Motor neuron (in vitro differentiated cells): Measurements from ENCODE around the gene PDGFA. TPM values are rescaled to one million over a fixed set of nuclear protein-coding genes. Genes with fewer than 3 reads are reported as not detected.

Source experiments
- ATAC-seq, 8 experiments: fragments of 200-7000 bp; cut with Tn5 transposase; replicated peaks in 6 of 8; 2 replicates each; pipeline ENCODE4 v1.8.0; 2021; ENCODE audit warnings: mild to moderate bottlenecking in 8 of 8, moderate library complexity in 8 of 8
- H3K27ac ChIP-seq, 2 donors: fragments of 250-450 bp; sonication (Bioruptor Pico); 2 replicates each; pipeline ENCODE4 v1.9.0; 2021; ENCODE audit warnings: antibody characterized with exemption in 2 of 2, mild to moderate bottlenecking in 2 of 2, moderate library complexity in 1 of 2
- H3K4me1 ChIP-seq, 2 donors: fragments of 250-450 bp; sonication (Bioruptor Pico); replicated peaks in 1 of 2; 2 replicates each; pipeline ENCODE4 v1.6.1; 2021; ENCODE audit warnings: antibody characterized with exemption in 2 of 2, mild to moderate bottlenecking in 2 of 2, moderate library complexity in 1 of 2
- H3K4me3 ChIP-seq, 5 donors: fragments of 250-450 bp; sonication (Bioruptor Pico); 2 replicates each; pipeline ENCODE4 v1.9.0; 2021; ENCODE audit warnings: antibody characterized with exemption in 5 of 5, mild to moderate bottlenecking in 5 of 5, moderate library complexity in 4 of 5
- WGBS, 10 experiments: fragments of 450-650 bp; shearing (Covaris generic); methylation state at CpG; one replicate each; pipeline ENCODE4 v1.0.0; 2022; 5-methylcytosine and 5-hydroxymethylcytosine counted together
- in situ Hi-C, 9 experiments: fragments of 400-800 bp; cut with MboI; loops; one replicate each; pipeline ENCODE4 v1.15.0; 2021; ENCODE audit warnings: low sequenced_read_pairs in 9 of 9, low pct_unique_long_range_greater_than_20kb in 2 of 9; ENCODE audit not compliant: unreplicated experiment in 9 of 9
- total RNA-seq, 8 experiments: library from RNA; unstranded; fragments of 300-600 nt; gene quantifications; 2 replicates each; pipeline versions ENCODE4 v1.2.3 to v1.2.4, GENCODE V29; 2022

PDGFA gene
- total RNA-seq, 8 experiments from 2014 or later, result 0.87 to 25.1 (median 1.9) TPM

DNA sequence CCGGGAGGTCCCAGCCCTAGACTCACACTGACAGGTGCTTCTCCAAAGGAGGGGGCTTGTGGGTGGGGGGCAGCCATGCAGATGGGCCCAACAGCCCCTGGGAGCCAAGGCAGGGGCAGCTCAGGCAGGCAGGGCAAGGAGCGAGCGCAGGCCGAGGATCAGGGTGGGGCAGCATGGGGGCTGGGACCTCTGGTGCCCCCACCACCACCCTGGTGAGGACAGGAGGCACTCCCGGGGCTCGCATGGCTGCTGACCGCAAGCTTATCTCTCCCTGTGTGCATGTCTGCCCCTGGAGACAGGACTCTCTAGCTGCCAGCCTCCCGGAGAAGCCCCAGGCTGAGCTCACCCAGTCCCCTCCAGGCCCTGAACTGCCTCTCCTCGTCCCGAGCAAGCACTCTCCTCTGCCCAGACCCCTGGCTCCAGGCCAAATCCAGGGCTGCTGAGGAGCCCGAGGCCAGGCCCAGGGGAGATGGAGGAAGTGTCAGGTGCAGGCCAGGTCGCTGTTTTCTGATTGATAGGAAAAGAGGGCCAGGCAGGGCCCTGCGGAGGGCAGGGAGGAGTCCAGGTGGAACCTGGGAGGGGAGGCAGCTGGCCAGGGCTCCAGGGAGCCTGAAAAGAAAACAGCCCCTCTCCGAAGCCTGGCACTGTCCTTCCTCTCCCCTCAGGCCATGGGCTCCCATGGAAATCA is 39.0 kb downstream of the PDGFA start:
- peak in 5 of 8 experiments; percentile 48 to 85 (median 74) for ATAC-seq
- in situ Hi-C loops, result no loop called here
- no peak overlapping the region for H3K27ac ChIP-seq
- H3K4me3 ChIP-seq, result no peak overlapping the region
- 17 to 75% (median 34%) methylated on average over 1 to 3 of the region's 14 CpGs; no CpG with 5 or more reads in 6 of the 10 experiments for WGBS, 10 experiments
- peaks cover 15 to 40% of the 10 kb centered on the region in 2 donors for H3K4me1 ChIP-seq

- Histone ChIP-seq H3K27ac (no peak overlapping the region), H3K4me1 (peaks cover 15 to 36% of the 10 kb centered on the region in 2 donors), H3K4me3 (no peak overlapping the region)
- in situ Hi-C loops, result no loop called here
- ATAC-seq, result no peak
- 0 to 60% (median 48%) methylated on average over 1 to 6 of the region's 15 CpGs; no CpG with 5 or more reads in 6 of the 10 experiments for WGBS, 10 experiments
Observed at GRCh38 chr7:479948-480499, 39.6 kb downstream of the PDGFA start.

DNA sequence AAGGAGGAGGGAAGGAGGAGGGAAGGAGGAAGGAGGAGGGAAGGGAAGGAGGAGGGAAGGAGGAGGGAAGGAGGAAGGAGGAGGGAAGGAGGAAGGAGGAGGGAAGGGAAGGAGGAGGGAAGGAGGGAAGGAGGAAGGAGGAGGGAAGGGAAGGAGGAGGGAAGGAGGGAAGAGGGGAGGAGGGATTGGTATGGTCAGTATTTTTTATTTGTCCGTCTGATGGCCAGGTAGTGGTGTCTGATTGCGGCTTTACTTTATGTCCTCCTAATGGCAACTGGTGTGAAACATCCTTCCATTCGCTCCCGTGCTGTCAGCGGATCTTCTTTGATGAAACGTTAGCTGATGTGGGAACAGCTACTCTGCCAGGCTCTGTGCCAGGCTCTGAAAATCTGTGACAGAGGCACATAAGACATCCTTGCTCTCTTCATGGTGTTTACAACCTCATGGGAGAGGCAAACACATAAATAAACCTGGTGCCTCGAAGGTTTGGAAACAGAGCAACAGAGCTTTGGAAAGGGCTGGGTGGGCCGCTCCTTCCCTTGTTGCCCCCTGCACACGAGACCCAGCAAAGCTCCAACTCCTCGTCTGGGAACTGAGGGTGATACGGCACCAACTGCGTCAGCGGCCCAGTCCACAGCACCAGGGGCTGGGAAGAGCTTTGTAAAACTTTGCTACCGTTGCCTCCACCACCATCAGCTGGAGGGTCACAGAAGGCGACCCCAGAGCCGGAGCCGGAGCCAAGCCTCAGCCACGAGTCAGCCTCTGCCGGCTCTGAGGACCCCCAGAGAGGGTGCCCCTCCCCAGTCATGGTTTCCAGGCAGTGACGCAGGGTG is 40.3 kb downstream of the PDGFA start:
- peak in 1 of 8 experiments; percentile 19 for ATAC-seq
- WGBS, 10 experiments, result 0 to 67% (median 50%) methylated on average over 3 to 8 of the region's 20 CpGs; no CpG with 5 or more reads in 5 of the 10 experiments
- peaks cover 15 to 31% of the 10 kb centered on the region in 2 donors for H3K4me1 ChIP-seq
- no peak overlapping the region for H3K4me3 ChIP-seq
- no peak overlapping the region for H3K27ac ChIP-seq
- in situ Hi-C loops, result no loop called here

DNA sequence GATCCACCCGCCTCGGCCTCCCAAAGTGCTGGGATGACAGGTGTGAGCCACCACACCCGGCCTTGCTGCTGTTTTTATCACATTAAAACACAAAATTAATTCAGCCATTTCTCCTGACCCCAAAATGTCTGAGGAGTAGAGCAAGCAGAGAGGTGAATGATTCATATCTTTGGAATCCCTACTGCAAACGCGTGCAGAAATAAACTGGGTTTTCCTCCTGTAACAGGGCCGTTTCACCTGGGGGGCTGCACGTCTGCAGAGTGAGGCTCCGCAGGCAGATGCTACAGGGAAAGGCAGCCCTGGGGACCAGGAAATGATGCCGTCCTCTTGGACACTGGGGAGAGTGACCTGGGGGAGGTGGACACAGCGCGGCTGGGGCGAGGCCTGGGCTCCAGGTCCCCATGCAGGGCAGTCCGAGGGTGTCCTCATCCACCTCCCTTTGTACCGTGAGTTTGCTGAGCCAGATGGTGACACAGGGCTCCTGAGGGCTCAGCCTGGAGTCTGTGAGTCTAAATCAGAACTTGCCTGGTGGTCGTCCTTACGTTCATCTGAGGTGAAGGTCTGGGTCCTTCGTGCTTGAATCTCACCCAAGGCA is 41.9 kb downstream of the PDGFA start:
- H3K27ac ChIP-seq, result no peak overlapping the region
- no peak for ATAC-seq
- WGBS, 10 experiments, result 20 to 68% (median 42%) methylated on average over 1 to 7 of the region's 17 CpGs; no CpG with 5 or more reads in 7 of the 10 experiments
- peaks cover 5 to 20% of the 10 kb centered on the region in 2 donors for H3K4me1 ChIP-seq
- H3K4me3 ChIP-seq, result no peak overlapping the region
- in situ Hi-C loops, result no loop called here

GRCh38 chr7:476736-477360 is 42.8 kb downstream of the PDGFA start:
- ATAC-seq, result no peak
- in situ Hi-C loops, result no loop called here
- 52 to 100% (median 86%) methylated on average over 1 to 11 of the region's 33 CpGs; no CpG with 5 or more reads in 2 of the 10 experiments for WGBS, 10 experiments
- H3K27ac ChIP-seq, result no peak overlapping the region
- H3K4me1 ChIP-seq, result peaks cover 5 to 20% of the 10 kb centered on the region in 2 donors
- H3K4me3 ChIP-seq, result no peak overlapping the region

DNA sequence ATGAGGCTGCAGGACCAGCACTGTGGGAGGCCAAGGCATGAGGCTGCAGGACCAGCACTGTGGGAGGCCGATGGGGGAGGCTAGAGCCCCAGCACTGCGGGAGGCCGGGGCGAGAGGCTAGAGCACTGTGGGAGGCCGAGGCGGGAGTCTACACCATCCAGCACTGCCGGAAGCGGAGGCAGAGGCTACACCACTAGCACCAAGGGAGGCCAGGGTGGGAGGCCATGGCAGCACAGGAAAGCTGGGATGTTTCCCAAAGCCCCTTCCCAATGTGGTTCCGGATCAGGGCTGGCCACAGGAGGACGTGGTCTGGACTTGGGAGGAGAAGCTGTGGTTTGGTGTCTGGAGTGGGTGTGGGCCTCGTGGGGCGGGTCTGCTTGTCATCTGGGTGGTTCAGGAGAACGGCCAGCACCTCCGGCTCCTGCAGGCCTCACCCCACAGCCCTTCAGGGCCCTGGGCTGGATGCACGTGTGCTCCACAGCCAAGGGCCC is 43.6 kb downstream of the PDGFA start:
- Histone ChIP-seq H3K4me1 (peaks cover 3 to 17% of the 10 kb centered on the region in 2 donors), H3K27ac (no peak overlapping the region), H3K4me3 (no peak overlapping the region)
- in situ Hi-C loops, result no loop called here
- peak in 1 of 8 experiments; percentile 46 for ATAC-seq
- 19 to 100% (median 76%) methylated on average over 1 to 7 of the region's 15 CpGs; no CpG with 5 or more reads in 7 of the 10 experiments for WGBS, 10 experiments

GRCh38 chr7:475425-475728 is 44.3 kb downstream of the PDGFA start:
- Histone ChIP-seq H3K27ac (no peak overlapping the region), H3K4me1 (peaks cover 0 to 11% of the 10 kb centered on the region in 2 donors), H3K4me3 (no peak overlapping the region)
- ATAC-seq, result no peak
- WGBS, 10 experiments, result 88 to 100% methylated on average over 1 to 5 of the region's 7 CpGs; no CpG with 5 or more reads in 8 of the 10 experiments
- in situ Hi-C loops, result no loop called here

- WGBS, 10 experiments, result 41 to 100% (median 97%) methylated on average over 2 to 7 of the region's 23 CpGs; no CpG with 5 or more reads in 5 of the 10 experiments
- Histone ChIP-seq H3K4me3 (no peak overlapping the region), H3K27ac (no peak overlapping the region), H3K4me1 (peaks cover 0 to 5% of the 10 kb centered on the region in 2 donors)
- in situ Hi-C loops, result no loop called here
- ATAC-seq, result no peak
Observed at GRCh38 chr7:474605-475424, 44.8 kb downstream of the PDGFA start.

GRCh38 chr7:473870-474604 is 45.6 kb downstream of the PDGFA start:
- Histone ChIP-seq H3K27ac (no peak overlapping the region), H3K4me3 (no peak overlapping the region), H3K4me1 (no peaks in the 10 kb centered on the region)
- in situ Hi-C loops, result no loop called here
- 21 to 100% (median 76%) methylated on average over 1 to 12 of the region's 14 CpGs; no CpG with 5 or more reads in 1 of the 10 experiments for WGBS, 10 experiments
- ATAC-seq, result no peak

- in situ Hi-C loops, result no loop called here
- no peak overlapping the region for H3K27ac ChIP-seq
- WGBS, 10 experiments, result 40 to 93% (median 77%) methylated on average over 1 to 6 of the region's 18 CpGs; no CpG with 5 or more reads in 6 of the 10 experiments
- ATAC-seq, result no peak
- H3K4me3 ChIP-seq, result no peak overlapping the region
- H3K4me1 ChIP-seq, result no peaks in the 10 kb centered on the region
Observed at GRCh38 chr7:473211-473734, 46.4 kb downstream of the PDGFA start.

- in situ Hi-C loops, result no loop called here
- H3K4me1 ChIP-seq, result no peaks in the 10 kb centered on the region
- H3K4me3 ChIP-seq, result no peak overlapping the region
- ATAC-seq, result no peak
- H3K27ac ChIP-seq, result no peak overlapping the region
- WGBS, 10 experiments, result 40 to 100% (median 83%) methylated on average over 1 to 2 of the region's 4 CpGs; no CpG with 5 or more reads in 3 of the 10 experiments
Observed at GRCh38 chr7:472640-472957, 47.0 kb downstream of the PDGFA start.
